Panc1 (cell line): ENCODE results near the gene VKORC1. TPM values are rescaled to one million over a fixed set of nuclear protein-coding genes. Genes with fewer than 3 reads are reported as not detected.

Experiments
- ATAC-seq: fragments of 200-7000 bp; cut with Tn5 transposase; 2 replicates; pipeline ENCODE4 v1.9.1; 2020; ENCODE audit warnings: mild to moderate bottlenecking, moderate library complexity
- BruUV-seq: library from RNA; stranded (reverse); fragments of 400-500 nt; replicated peaks from 2 replicates; lab custom pipeline; 2021; lab: Mats Ljungman, UMichigan
- CTCF ChIA-PET: fragments of 300-600 bp; sonication (Branson Sonifier 250); formaldehyde crosslinking; loops from one replicate; lab custom pipeline; 2022; ENCODE audit warnings: antibody characterized with exemption; lab: Charles Lee
- POLR2A ChIA-PET: fragments of 300-600 bp; sonication (Branson Sonifier 250); formaldehyde crosslinking; loops from one replicate; lab custom pipeline; 2022; ENCODE audit warnings: antibody characterized with exemption; lab: Charles Lee
- DNase-seq: peaks from one replicate; pipeline ENCODE4 v3.0.0-alpha.2; 2010; ENCODE audit warnings: low read depth, low spot score
- H3K27ac ChIP-seq: 2 replicates; pipeline ENCODE4 v1.5.1; 2011; ENCODE audit warnings: mild to moderate bottlenecking, low read length, inconsistent platforms
- H3K27me3 ChIP-seq: fragments of 200-500 bp; sonication (Bioruptor generic); 2 replicates; pipeline ENCODE4 v1.6.0; 2014; ENCODE audit warnings: low read length, inconsistent platforms; ENCODE audit not compliant: control insufficient read depth, insufficient read depth
- H3K36me3 ChIP-seq: fragments of 200-500 bp; sonication (Bioruptor generic); 2 replicates; pipeline ENCODE4 v1.5.1; 2014; ENCODE audit warnings: inconsistent platforms, mild to moderate bottlenecking, low read length, moderate library complexity; ENCODE audit not compliant: control insufficient read depth, insufficient read depth
- H3K4me1 ChIP-seq: 2 replicates; pipeline ENCODE4 v1.5.1; 2011; ENCODE audit warnings: inconsistent platforms, mild to moderate bottlenecking, low read length, moderate library complexity; ENCODE audit not compliant: control insufficient read depth, insufficient read depth
- H3K4me3 ChIP-seq, 2 experiments: 2 replicates each; pipeline ENCODE4 v1.5.1; 2011 to 2012; ENCODE audit warnings: low read depth in 2 of 2, low read length in 2 of 2, mild to moderate bottlenecking in 2 of 2, inconsistent platforms in 1 of 2, moderate library complexity in 1 of 2
- H3K9me3 ChIP-seq: fragments of 200-500 bp; sonication (Bioruptor generic); 2 replicates; pipeline ENCODE4 v1.5.1; 2014; ENCODE audit warnings: low read depth, mild to moderate bottlenecking, inconsistent platforms, low read length, moderate library complexity; ENCODE audit not compliant: control insufficient read depth, insufficient read depth
- POLR2AphosphoS5 ChIP-seq: IDR thresholded peaks from 2 replicates; pipeline ENCODE4 v1.6.1; 2012; ENCODE audit warnings: mild to moderate bottlenecking, low read depth, low read length, moderate library complexity
- REST ChIP-seq, 2 experiments: IDR thresholded peaks; 2 replicates each; pipeline ENCODE4 v1.6.1; 2011 to 2012; ENCODE audit warnings: low read depth in 2 of 2, control low read depth in 1 of 2, low read length in 1 of 2, mild to moderate bottlenecking in 1 of 2, moderate library complexity in 1 of 2; ENCODE audit not compliant: insufficient read depth in 1 of 2
- SIN3A ChIP-seq: IDR thresholded peaks from 2 replicates; pipeline ENCODE4 v1.6.1; 2012; ENCODE audit warnings: low read depth, mild to moderate bottlenecking, low read length, moderate library complexity, borderline replicate concordance; ENCODE audit not compliant: insufficient read depth
- TCF7L2 ChIP-seq: IDR thresholded peaks from 2 replicates; pipeline ENCODE4 v1.6.1; 2011; ENCODE audit warnings: mild to moderate bottlenecking, low read depth, low read length, inconsistent platforms
- in situ Hi-C: cut with HindIII; loops from 2 replicates; pipeline ENCODE4 v1.10.0; 2016; ENCODE audit warnings: low sequenced_read_pairs, low pct_unique_long_range_greater_than_20kb
- intact Hi-C: fragments of 100-400 bp; cut with micrococcal nuclease; formaldehyde crosslinking; loops from one replicate; pipeline ENCODE4 v1.10.0; 2022; ENCODE audit not compliant: unreplicated experiment
- total RNA-seq: library from RNA; stranded (reverse); gene quantifications from one replicate; pipeline ENCODE4 v1.2.1, GENCODE V29; 2021; ENCODE audit not compliant: unreplicated experiment
- TF ChIP-seq, protein P1 (sequence below): fragments of 450-650 bp; IDR thresholded peaks from 2 replicates; pipeline ENCODE4 v1.5.1; 2017; ENCODE audit warnings: mild to moderate bottlenecking

Gene VKORC1
- total RNA-seq, 1 experiment from 2014 or later: 109 TPM

DNA sequence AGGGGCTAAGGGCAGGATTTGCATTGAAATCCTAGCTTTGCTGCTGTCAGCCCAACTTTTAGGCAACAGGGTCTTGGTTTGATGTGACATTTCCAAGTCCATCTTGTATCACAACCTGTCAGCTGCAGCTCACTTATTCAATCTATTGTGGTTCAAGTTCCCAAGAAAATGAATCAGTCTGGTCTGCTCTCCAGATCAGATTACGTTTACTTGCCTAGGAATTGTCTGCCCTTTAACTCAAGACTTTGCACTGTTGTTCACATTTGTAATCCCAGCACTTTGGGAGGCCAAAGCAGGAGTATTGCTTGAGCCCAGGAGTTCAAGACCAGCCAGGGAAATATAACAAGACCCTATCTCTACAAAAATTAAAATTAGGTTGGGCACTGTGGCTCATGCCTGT, 51.2 kb downstream of the VKORC1 start:
- Histone ChIP-seq H3K9me3 (no peaks in the 10 kb centered on the region), H3K27ac (no peak overlapping the region), H3K4me3 (no peak overlapping the region), H3K36me3 (no peaks in the 10 kb centered on the region), H3K27me3 (no peaks in the 10 kb centered on the region), H3K4me1 (no peaks in the 10 kb centered on the region)
- DNase-seq (no peak), ATAC-seq (no peak)
- in situ Hi-C loops (no loop called here), intact Hi-C loops (no loop called here)
- ChIA-PET POLR2A (no interaction called here), CTCF (no interaction called here)
- no peak for TF ChIP-seq POLR2AphosphoS5
- TF ChIP-seq REST (IDR thresholded peaks at IDR 0.05; ENCODE audit: insufficient read depth in 1 of 2, low read depth in 2 of 2, low read length in 1 of 2): no peak
- TF ChIP-seq SIN3A: no peak
- TF ChIP-seq TCF7L2: no peak
- TF ChIP-seq, protein P1, sequence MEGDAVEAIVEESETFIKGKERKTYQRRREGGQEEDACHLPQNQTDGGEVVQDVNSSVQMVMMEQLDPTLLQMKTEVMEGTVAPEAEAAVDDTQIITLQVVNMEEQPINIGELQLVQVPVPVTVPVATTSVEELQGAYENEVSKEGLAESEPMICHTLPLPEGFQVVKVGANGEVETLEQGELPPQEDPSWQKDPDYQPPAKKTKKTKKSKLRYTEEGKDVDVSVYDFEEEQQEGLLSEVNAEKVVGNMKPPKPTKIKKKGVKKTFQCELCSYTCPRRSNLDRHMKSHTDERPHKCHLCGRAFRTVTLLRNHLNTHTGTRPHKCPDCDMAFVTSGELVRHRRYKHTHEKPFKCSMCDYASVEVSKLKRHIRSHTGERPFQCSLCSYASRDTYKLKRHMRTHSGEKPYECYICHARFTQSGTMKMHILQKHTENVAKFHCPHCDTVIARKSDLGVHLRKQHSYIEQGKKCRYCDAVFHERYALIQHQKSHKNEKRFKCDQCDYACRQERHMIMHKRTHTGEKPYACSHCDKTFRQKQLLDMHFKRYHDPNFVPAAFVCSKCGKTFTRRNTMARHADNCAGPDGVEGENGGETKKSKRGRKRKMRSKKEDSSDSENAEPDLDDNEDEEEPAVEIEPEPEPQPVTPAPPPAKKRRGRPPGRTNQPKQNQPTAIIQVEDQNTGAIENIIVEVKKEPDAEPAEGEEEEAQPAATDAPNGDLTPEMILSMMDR: no peak
- BruUV-seq: no TSS peak

DNA sequence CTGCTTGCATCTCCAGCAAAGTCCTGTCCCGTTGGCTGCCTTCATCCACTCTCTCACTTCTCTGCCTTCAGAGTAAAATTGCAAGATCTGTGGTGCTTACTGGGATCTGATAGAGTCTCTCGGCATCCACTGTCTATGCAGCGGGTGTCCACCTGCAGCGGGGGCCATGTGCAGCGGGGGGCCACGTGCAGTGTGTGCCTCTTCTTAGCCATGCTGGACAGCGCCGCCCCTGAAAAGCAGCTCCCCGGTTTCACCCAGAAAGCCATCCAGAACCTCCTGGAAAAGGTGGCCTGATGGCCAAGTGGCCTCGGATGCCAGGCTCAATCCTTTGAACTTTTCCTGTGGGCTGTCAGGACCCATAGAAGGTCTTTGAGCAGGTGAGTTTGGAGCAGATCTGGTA, 51.7 kb downstream of the VKORC1 start:
- TF ChIP-seq POLR2AphosphoS5 (no peak), REST (IDR thresholded peaks at IDR 0.05; ENCODE audit: insufficient read depth in 1 of 2, low read depth in 2 of 2, low read length in 1 of 2) (no peak), SIN3A (no peak), TCF7L2 (no peak)
- TF ChIP-seq, protein P1: no peak
- Histone ChIP-seq H3K27me3 (no peaks in the 10 kb centered on the region), H3K4me1 (no peaks in the 10 kb centered on the region), H3K9me3 (no peaks in the 10 kb centered on the region), H3K36me3 (no peaks in the 10 kb centered on the region), H3K4me3 (no peak overlapping the region), H3K27ac (no peak overlapping the region)
- BruUV-seq: no TSS peak
- in situ Hi-C loops: no loop called here
- no peak for ATAC-seq
- CTCF ChIA-PET: no interaction called here
- POLR2A ChIA-PET: no interaction called here
- intact Hi-C loops: no loop called here
- no peak for DNase-seq

Other genes with a start within 250 kb of the VKORC1 start
- 45.8 TPM for gene BCL7C, start 200.7 kb downstream of the VKORC1 start, total RNA-seq
- 2.9 TPM for gene CTF1, start 198.2 kb downstream of the VKORC1 start, total RNA-seq
- 52.3 TPM for gene FBXL19, start 171.2 kb downstream of the VKORC1 start, total RNA-seq
- 26.9 TPM for gene ORAI3, start 145.7 kb downstream of the VKORC1 start, total RNA-seq
- gene SETD1A, start 137.0 kb downstream of the VKORC1 start, total RNA-seq: 38.7 TPM
- 5.4 TPM for gene HSD3B7, start 109.6 kb downstream of the VKORC1 start, total RNA-seq
- 3.7 TPM for gene STX1B, start 84.2 kb downstream of the VKORC1 start, total RNA-seq
- 65.2 TPM for gene STX4, start 61.2 kb downstream of the VKORC1 start, total RNA-seq
- gene ZNF668, start 20.6 kb downstream of the VKORC1 start, total RNA-seq: 21.5 TPM
- 26.8 TPM for gene ZNF646, start 20.4 kb downstream of the VKORC1 start, total RNA-seq
- 3.4 TPM for gene PRSS53, start 5.9 kb downstream of the VKORC1 start, total RNA-seq
- gene BCKDK, start 13.6 kb upstream of the VKORC1 start, total RNA-seq: 60.4 TPM
- 48.3 TPM for gene KAT8, start 22.9 kb upstream of the VKORC1 start, total RNA-seq
- 0.15 TPM for gene PRSS8, start 40.9 kb upstream of the VKORC1 start, total RNA-seq
- gene PRSS36, start 55.3 kb upstream of the VKORC1 start, total RNA-seq: 0.23 TPM
- gene FUS, start 85.3 kb upstream of the VKORC1 start, total RNA-seq: 441 TPM
- 99.4 TPM for gene PYCARD, start 108.0 kb upstream of the VKORC1 start, total RNA-seq
- 0.08 TPM for gene TRIM72, start 119.3 kb upstream of the VKORC1 start, total RNA-seq
- not detected for gene PYDC1, start 122.3 kb upstream of the VKORC1 start, total RNA-seq
- 1.3 TPM for gene ITGAM, start 165.2 kb upstream of the VKORC1 start, total RNA-seq